Measurements from ENCODE around the gene CDC7. TPM values are rescaled to one million over a fixed set of nuclear protein-coding genes. Genes with fewer than 3 reads are reported as not detected.

CDC7 gene
- total and polyA plus RNA-seq, 2 of the 13 experiments (the other 11 are each of a cell fraction or from before 2014, with no cell fraction given) = 2.5 to 12.6 TPM

- no peaks in the 10 kb centered on the region for H3K36me3 ChIP-seq (replicated peaks in 1 of 2; ENCODE audit: control insufficient read depth in 1 of 2, insufficient read depth in 2 of 2, low read length in 2 of 2)
- intact Hi-C loops (cut with micrococcal nuclease; ENCODE audit: unreplicated experiment) = no loop called here
- H3K27ac ChIP-seq (ENCODE audit: extremely low read length, insufficient read depth, low read length) = no peak overlapping the region
- DNase-seq (ENCODE audit: low spot score) = no peak
- ATAC-seq = no peak
- 0% methylated on average over 2 of the region's 2 CpGs for WGBS (ENCODE audit: low lambda C conversion rate)
- H3K4me1 ChIP-seq (ENCODE audit: insufficient read depth, low read length) = no peaks in the 10 kb centered on the region
- CTCF ChIA-PET (ENCODE audit: low intra/inter-chr PET ratio, low total read pairs) = no interaction called here
- in situ Hi-C loops (cut with HindIII; ENCODE audit: extremely low pct_ligation_motif_present, low pct_unique_long_range_greater_than_20kb) = no loop called here
- no peaks in the 10 kb centered on the region for H4K20me1 ChIP-seq (ENCODE audit: insufficient read depth, low read length)
- no peak overlapping the region for H3K4me2 ChIP-seq (ENCODE audit: low read depth, low read length)
- FAIRE-seq = no peak
- BruUV-seq (replicated peaks) = no TSS peak
- no peak overlapping the region for H3K9ac ChIP-seq (ENCODE audit: insufficient read depth, low read depth, low read length)
- H2AFZ ChIP-seq (ENCODE audit: low read length) = no peak overlapping the region
- H3K4me3 ChIP-seq (replicated peaks in 1 of 3; ENCODE audit: insufficient read depth in 1 of 3, low read depth in 2 of 3, low read length in 3 of 3) = no peak overlapping the region
- H3K79me2 ChIP-seq (ENCODE audit: insufficient read depth, low read length) = no peaks in the 10 kb centered on the region
- no peaks in the 10 kb centered on the region; a peak in 1 of 5 replicates for H3K27me3 ChIP-seq (ENCODE audit: control insufficient read depth in 1 of 2, insufficient read depth in 2 of 2, low read length in 2 of 2)
- TF ChIP-seq ZFY (CRISPR knock-in tag; IDR thresholded peaks at IDR 0.05) (no peak), ZNF713 (CRISPR knock-in tag; IDR thresholded peaks at IDR 0.05) (no peak), SRSF4 (IDR thresholded peaks at IDR 0.05; ENCODE audit: low read depth, low read length, poor library complexity, severe bottlenecking) (no peak)
- POLR2A ChIA-PET = no interaction called here
- no peaks in the 10 kb centered on the region for H3K9me3 ChIP-seq (ENCODE audit: low read length)
Measured at GRCh38 chr1:91476533-91477217, 24.0 kb upstream of the CDC7 start.

GRCh38 chr1:91487469-91487868 lies 13.2 kb upstream of the CDC7 start:
- no peak for ATAC-seq
- 8% methylated on average over 3 of the region's 3 CpGs for WGBS (ENCODE audit: low lambda C conversion rate)

More at GRCh38 chr1:91487469-91487868, 13.2 kb upstream of the CDC7 start:
- CTCF ChIA-PET (ENCODE audit: low intra/inter-chr PET ratio, low total read pairs) = no interaction called here
- H3K36me3 ChIP-seq (replicated peaks in 1 of 2; ENCODE audit: control insufficient read depth in 1 of 2, insufficient read depth in 2 of 2, low read length in 2 of 2) = no peaks in the 10 kb centered on the region
- POLR2A ChIA-PET = no interaction called here
- BruUV-seq (replicated peaks) = no TSS peak
- H2AFZ ChIP-seq (ENCODE audit: low read length) = no peak overlapping the region
- no peak overlapping the region for H3K27ac ChIP-seq (ENCODE audit: extremely low read length, insufficient read depth, low read length)
- no peaks in the 10 kb centered on the region for H3K27me3 ChIP-seq (ENCODE audit: control insufficient read depth in 1 of 2, insufficient read depth in 2 of 2, low read length in 2 of 2)
- H3K4me1 ChIP-seq (ENCODE audit: insufficient read depth, low read length) = no peaks in the 10 kb centered on the region
- no peak overlapping the region for H3K4me3 ChIP-seq (replicated peaks in 1 of 3; ENCODE audit: insufficient read depth in 1 of 3, low read depth in 2 of 3, low read length in 3 of 3)
- in situ Hi-C loops (cut with HindIII; ENCODE audit: extremely low pct_ligation_motif_present, low pct_unique_long_range_greater_than_20kb) (no loop called here), intact Hi-C loops (cut with micrococcal nuclease; ENCODE audit: unreplicated experiment) (no loop called here)
- DNase-seq (ENCODE audit: low spot score) (no peak), FAIRE-seq (no peak)
- TF ChIP-seq ZNF563 (CRISPR knock-in tag; IDR thresholded peaks at IDR 0.05) (no peak), USF2 (IDR thresholded peaks at IDR 0.05; ENCODE audit: low read depth, low read length) (0 out of 2 replicates have a peak, but pooled peaks have one; percentile 14), USF2 (CRISPR knock-in tag; IDR thresholded peaks at IDR 0.05; ENCODE audit: borderline replicate concordance) (no peak), ZNF777 (CRISPR knock-in tag; IDR thresholded peaks at IDR 0.05) (no peak), RAD51 (IDR thresholded peaks at IDR 0.05; ENCODE audit: borderline replicate concordance) (peak; percentile 85)
- no peak overlapping the region for H3K9ac ChIP-seq (ENCODE audit: insufficient read depth, low read depth, low read length)
- no peaks in the 10 kb centered on the region for H4K20me1 ChIP-seq (ENCODE audit: insufficient read depth, low read length)
- no peaks in the 10 kb centered on the region for H3K79me2 ChIP-seq (ENCODE audit: insufficient read depth, low read length)
- no peak overlapping the region for H3K4me2 ChIP-seq (ENCODE audit: low read depth, low read length)
- H3K9me3 ChIP-seq (ENCODE audit: low read length) = no peaks in the 10 kb centered on the region

All from HepG2 (cell line).